Dendritic cell treated with granulocyte-macrophage colony-stimulating factor and Interleukin-4, amounts not matched to agents 40 ng/mL and 50 ng/mL, for 4 days (primary cell): ENCODE measurements around the gene MTREX.

ENCODE experiments used
- H3K27ac Mint-ChIP-seq: one replicate; pipeline ENCODE4 v1.8.0; 2022; ENCODE audit warnings: mild to moderate bottlenecking, mixed read lengths
- H3K27me3 Mint-ChIP-seq: one replicate; pipeline ENCODE4 v1.8.0; 2022; ENCODE audit warnings: mild to moderate bottlenecking, mixed read lengths
- H3K36me3 Mint-ChIP-seq: one replicate; pipeline ENCODE4 v1.8.0; 2022; ENCODE audit warnings: low read depth, mixed read lengths
- H3K4me1 Mint-ChIP-seq: one replicate; pipeline ENCODE4 v1.8.0; 2022; ENCODE audit warnings: low read depth, mixed read lengths
- H3K4me3 Mint-ChIP-seq: one replicate; pipeline ENCODE4 v1.8.0; 2022; ENCODE audit warnings: mild to moderate bottlenecking, moderate library complexity, mixed read lengths
- H3K9me3 Mint-ChIP-seq: one replicate; pipeline ENCODE4 v1.8.0; 2022; ENCODE audit warnings: mixed read lengths
- intact Hi-C: fragments of 100-400 bp; cut with micrococcal nuclease; formaldehyde crosslinking; loops from one replicate; pipeline ENCODE4 v1.15.0; 2022

The MTREX gene

DNA sequence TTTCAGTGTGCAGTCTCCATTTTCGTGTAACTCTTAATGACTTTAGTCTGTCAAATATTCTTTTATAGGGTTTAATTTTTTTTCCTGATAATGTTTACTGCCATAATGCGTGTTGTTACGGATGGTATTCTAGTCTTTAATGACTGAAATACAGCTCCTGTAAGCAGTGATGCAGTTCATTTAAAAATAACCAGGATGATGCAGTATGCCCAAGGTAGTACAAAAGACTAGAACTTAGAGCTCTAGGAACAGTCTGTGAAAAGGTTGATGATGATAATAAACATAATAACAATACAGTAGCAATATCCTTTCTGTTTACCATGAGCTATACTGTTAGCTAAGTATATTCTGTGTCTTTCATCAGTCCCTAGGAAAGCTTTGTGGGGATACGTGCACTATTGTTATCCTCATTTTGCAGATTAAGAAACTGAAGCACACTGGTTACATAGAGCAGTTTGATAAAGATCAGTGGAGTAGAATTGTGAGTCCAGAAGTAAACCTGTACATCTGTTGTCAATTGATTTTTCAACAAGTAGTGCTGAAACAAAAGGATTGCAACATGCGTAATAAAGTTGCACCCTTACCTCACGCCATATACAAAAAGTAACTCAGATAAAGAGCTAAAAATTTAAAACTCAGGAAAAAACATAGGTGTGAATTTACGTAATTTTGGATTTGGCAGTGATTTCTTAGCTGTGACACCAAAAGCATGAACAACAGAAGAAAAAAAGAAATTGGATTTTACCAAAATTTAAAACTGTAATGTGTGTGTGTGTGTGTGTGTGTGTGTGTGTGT lies 64.5 kb downstream of the MTREX start:
- Mint-ChIP-seq H3K27me3 (no peaks in the 10 kb centered on the region), H3K4me1 (peaks cover 5% of the 10 kb centered on the region), H3K9me3 (no peaks in the 10 kb centered on the region), H3K36me3 (peaks cover 74% of the 10 kb centered on the region), H3K4me3 (no peak overlapping the region), H3K27ac (no peak overlapping the region)
- intact Hi-C loops: no loop called here

DNA sequence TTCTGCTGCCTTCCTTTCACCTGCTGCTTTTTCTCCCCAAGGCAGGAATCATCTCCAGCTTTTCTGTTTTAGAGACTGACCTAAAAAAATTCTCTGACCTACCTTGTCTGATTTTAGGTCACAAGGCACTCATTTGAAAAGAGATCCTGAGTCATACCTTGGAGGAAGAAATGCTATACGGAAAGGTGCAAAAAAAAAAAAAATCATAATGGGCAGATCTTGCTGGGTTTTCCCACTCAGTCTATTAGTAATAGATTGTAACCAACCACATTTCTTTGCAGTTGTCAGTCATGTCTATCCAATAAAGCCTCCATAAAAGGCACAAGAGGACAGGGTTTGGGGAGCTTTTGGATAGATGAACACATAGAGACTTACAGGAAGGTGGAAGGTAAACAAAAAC lies 70.0 kb downstream of the MTREX start:
- Mint-ChIP-seq H3K4me1 (no peaks in the 10 kb centered on the region), H3K4me3 (no peak overlapping the region), H3K27me3 (no peaks in the 10 kb centered on the region), H3K36me3 (peaks cover 82% of the 10 kb centered on the region), H3K9me3 (no peaks in the 10 kb centered on the region), H3K27ac (no peak overlapping the region)
- intact Hi-C loops: no loop called here

DNA sequence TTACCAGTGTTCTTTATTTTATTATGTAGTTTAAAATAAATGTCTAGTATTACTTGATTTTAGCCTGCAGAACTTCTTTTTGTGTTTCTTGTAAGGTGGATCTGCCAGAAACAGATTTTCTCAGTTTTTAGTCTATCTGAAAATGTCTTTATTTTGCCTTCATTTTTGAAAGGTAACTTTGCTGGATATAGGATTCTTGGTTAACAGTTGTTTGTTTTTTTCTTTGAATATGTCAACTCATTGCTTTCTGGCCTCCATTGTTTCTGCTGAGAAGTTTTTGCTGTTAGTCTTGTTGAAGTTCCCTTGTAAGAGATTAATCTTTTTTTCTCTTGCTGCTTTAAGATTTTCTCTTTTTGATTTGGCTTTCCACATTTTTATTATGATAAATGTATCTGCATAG lies 75.5 kb downstream of the MTREX start:
- H3K4me1 Mint-ChIP-seq: no peaks in the 10 kb centered on the region
- peaks cover 9% of the 10 kb centered on the region for H3K9me3 Mint-ChIP-seq
- H3K27ac Mint-ChIP-seq: no peak overlapping the region
- H3K27me3 Mint-ChIP-seq: no peaks in the 10 kb centered on the region
- no peak overlapping the region for H3K4me3 Mint-ChIP-seq
- H3K36me3 Mint-ChIP-seq: peaks cover 74% of the 10 kb centered on the region
- intact Hi-C loops: loop anchor here (10.0 kb wide), 1 partner anchor 118 kb away; no protein-coding TSS in a partner anchor

DNA sequence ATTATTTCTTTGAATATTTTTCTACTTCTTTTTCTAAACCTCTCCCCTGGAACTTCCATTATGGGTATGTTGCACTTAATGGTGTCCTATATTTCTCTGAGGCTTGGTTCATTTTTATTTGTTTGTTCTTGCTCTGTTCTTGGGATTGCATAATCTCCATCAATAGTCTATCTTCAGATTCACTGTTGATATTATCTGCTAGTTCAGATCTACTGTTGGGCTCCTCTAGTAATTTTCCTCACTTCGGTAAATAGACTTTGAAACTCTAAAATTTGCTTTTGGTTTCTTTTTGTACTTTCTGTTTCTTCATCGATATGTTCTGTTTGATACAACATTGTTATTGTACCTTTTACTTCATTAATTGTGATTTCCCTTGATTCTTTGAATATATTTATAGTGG lies 76.3 kb downstream of the MTREX start:
- H3K36me3 Mint-ChIP-seq: peaks cover 71% of the 10 kb centered on the region
- H3K4me1 Mint-ChIP-seq: no peaks in the 10 kb centered on the region
- no peaks in the 10 kb centered on the region for H3K27me3 Mint-ChIP-seq
- H3K4me3 Mint-ChIP-seq: no peak overlapping the region
- no peak overlapping the region for H3K27ac Mint-ChIP-seq
- peaks cover 9% of the 10 kb centered on the region for H3K9me3 Mint-ChIP-seq
- intact Hi-C loops: loop anchor here (10.0 kb wide), 1 partner anchor 119 kb away; no protein-coding TSS in a partner anchor

- H3K4me3 Mint-ChIP-seq: no peak overlapping the region
- H3K27me3 Mint-ChIP-seq: no peaks in the 10 kb centered on the region
- peaks cover 9% of the 10 kb centered on the region for H3K9me3 Mint-ChIP-seq
- H3K27ac Mint-ChIP-seq: no peak overlapping the region
- peaks cover 71% of the 10 kb centered on the region for H3K36me3 Mint-ChIP-seq
- intact Hi-C loops: loop anchor here (10.0 kb wide), 1 partner anchor 120 kb away; no protein-coding TSS in a partner anchor
- H3K4me1 Mint-ChIP-seq: no peaks in the 10 kb centered on the region
Measured at GRCh38 chr5:55385227-55385626, 77.4 kb downstream of the MTREX start.

DNA sequence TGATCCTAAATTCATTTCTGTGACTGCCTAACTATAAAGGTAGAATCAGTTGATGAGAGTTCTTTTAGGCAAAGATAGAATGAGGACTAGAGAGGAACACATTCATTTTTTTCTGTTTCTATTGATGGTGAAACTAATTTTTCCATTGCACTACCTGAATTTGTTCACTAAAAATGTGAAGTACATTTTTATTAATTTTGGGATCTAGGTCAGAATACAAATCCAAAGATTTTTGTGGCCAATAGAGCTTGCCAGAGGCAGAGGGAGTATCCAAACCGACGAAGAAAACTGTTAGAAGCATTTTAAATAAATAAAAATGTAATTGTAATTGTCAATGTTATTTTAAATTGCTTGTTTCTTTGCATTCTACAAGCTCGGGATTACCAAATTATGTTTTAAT lies 78.1 kb downstream of the MTREX start:
- Mint-ChIP-seq H3K4me1 (no peaks in the 10 kb centered on the region), H3K4me3 (no peak overlapping the region), H3K27me3 (no peaks in the 10 kb centered on the region), H3K27ac (no peak overlapping the region), H3K36me3 (peaks cover 71% of the 10 kb centered on the region), H3K9me3 (peaks cover 9% of the 10 kb centered on the region)
- intact Hi-C loops: loop anchor here (10.0 kb wide), 1 partner anchor 121 kb away; no protein-coding TSS in a partner anchor

DNA sequence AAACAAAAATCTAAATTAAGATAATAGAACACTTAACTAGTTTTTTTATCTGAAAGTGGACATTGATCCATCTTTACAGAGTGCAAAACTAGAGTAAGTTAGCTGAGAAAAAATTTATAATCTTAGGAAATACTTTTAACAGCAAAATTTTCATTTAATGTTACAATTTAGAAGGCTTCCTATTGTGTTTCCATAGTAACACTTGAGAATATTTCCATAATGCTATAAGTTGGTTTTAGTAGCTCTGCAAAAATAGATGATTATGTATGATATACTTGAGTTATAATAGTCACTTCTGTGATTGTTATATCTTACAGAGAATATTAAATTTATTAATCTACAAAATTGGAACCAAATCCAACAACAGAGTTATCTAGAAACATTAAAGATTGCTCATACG lies 78.6 kb downstream of the MTREX start:
- Mint-ChIP-seq H3K9me3 (peaks cover 10% of the 10 kb centered on the region), H3K27ac (no peak overlapping the region), H3K27me3 (no peaks in the 10 kb centered on the region), H3K4me3 (no peak overlapping the region), H3K36me3 (peaks cover 71% of the 10 kb centered on the region), H3K4me1 (no peaks in the 10 kb centered on the region)
- intact Hi-C loops: loop anchor here (10.0 kb wide), 1 partner anchor 122 kb away; no protein-coding TSS in a partner anchor

- Mint-ChIP-seq H3K27ac (no peak overlapping the region), H3K4me3 (no peak overlapping the region), H3K36me3 (peaks cover 71% of the 10 kb centered on the region), H3K4me1 (no peaks in the 10 kb centered on the region), H3K27me3 (no peaks in the 10 kb centered on the region), H3K9me3 (peaks cover 18% of the 10 kb centered on the region)
- intact Hi-C loops: loop anchor here (10.0 kb wide), 1 partner anchor 123 kb away; no protein-coding TSS in a partner anchor
Measured at GRCh38 chr5:55387865-55388264, 80.1 kb downstream of the MTREX start.

GRCh38 chr5:55391707-55392106 lies 83.9 kb downstream of the MTREX start:
- Mint-ChIP-seq H3K9me3 (peaks cover 9% of the 10 kb centered on the region), H3K27ac (no peak overlapping the region), H3K4me1 (no peaks in the 10 kb centered on the region), H3K27me3 (no peaks in the 10 kb centered on the region), H3K4me3 (no peak overlapping the region), H3K36me3 (peaks cover 70% of the 10 kb centered on the region)
- intact Hi-C loops: no loop called here

GRCh38 chr5:55392669-55393068 lies 84.9 kb downstream of the MTREX start:
- peaks cover 73% of the 10 kb centered on the region for H3K36me3 Mint-ChIP-seq

GRCh38 chr5:55393501-55394175 lies 85.8 kb downstream of the MTREX start:
- H3K27me3 Mint-ChIP-seq: no peaks in the 10 kb centered on the region
- H3K27ac Mint-ChIP-seq: no peak overlapping the region
- H3K36me3 Mint-ChIP-seq: peaks cover 76% of the 10 kb centered on the region
- no peaks in the 10 kb centered on the region for H3K4me1 Mint-ChIP-seq
- intact Hi-C loops: no loop called here
- peaks cover 9% of the 10 kb centered on the region for H3K9me3 Mint-ChIP-seq
- no peak overlapping the region for H3K4me3 Mint-ChIP-seq

More at GRCh38 chr5:55392669-55393068, 84.9 kb downstream of the MTREX start:
- Mint-ChIP-seq H3K4me1 (no peaks in the 10 kb centered on the region), H3K9me3 (peaks cover 9% of the 10 kb centered on the region), H3K27me3 (no peaks in the 10 kb centered on the region), H3K27ac (no peak overlapping the region), H3K4me3 (no peak overlapping the region)
- intact Hi-C loops: no loop called here

GRCh38 chr5:55402199-55402598 lies 94.4 kb downstream of the MTREX start:
- H3K27ac Mint-ChIP-seq: no peak overlapping the region
- H3K36me3 Mint-ChIP-seq: peaks cover 73% of the 10 kb centered on the region

DNA sequence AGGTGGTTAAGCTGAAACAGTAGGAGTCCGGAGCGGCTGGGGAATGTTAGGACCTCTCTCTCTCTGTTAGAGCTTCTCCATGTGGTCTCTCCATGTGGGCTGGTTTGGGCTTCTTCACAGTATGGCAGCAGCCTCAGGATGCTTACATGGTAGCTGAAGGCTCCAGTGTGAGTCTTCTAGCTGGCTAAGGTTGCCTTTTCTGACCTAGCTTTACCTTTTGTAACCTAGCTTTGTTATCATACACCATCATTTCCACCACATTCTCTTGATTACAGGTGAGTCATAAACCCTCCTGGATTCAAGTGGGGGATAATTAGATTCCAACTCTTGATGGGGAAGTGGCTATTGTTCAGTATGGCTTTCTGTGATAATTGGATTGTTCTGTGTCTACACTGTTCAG lies 98.5 kb downstream of the MTREX start:
- intact Hi-C loops: no loop called here
- Mint-ChIP-seq H3K4me1 (peaks cover 11% of the 10 kb centered on the region), H3K9me3 (no peaks in the 10 kb centered on the region), H3K4me3 (no peak overlapping the region), H3K27ac (no peak overlapping the region), H3K36me3 (peaks cover 61% of the 10 kb centered on the region), H3K27me3 (no peaks in the 10 kb centered on the region)

More at GRCh38 chr5:55402199-55402598, 94.4 kb downstream of the MTREX start:
- Mint-ChIP-seq H3K9me3 (no peaks in the 10 kb centered on the region), H3K27me3 (no peaks in the 10 kb centered on the region), H3K4me3 (no peak overlapping the region), H3K4me1 (no peaks in the 10 kb centered on the region)
- intact Hi-C loops: no loop called here

- peaks cover 54% of the 10 kb centered on the region for H3K36me3 Mint-ChIP-seq
- peaks cover 17% of the 10 kb centered on the region for H3K4me1 Mint-ChIP-seq
- H3K9me3 Mint-ChIP-seq: no peaks in the 10 kb centered on the region
Measured at GRCh38 chr5:55407059-55407684, 99.4 kb downstream of the MTREX start.

More at GRCh38 chr5:55407059-55407684, 99.4 kb downstream of the MTREX start:
- no peaks in the 10 kb centered on the region for H3K27me3 Mint-ChIP-seq
- no peak overlapping the region for H3K27ac Mint-ChIP-seq
- intact Hi-C loops: loop anchor here (1.0 kb wide), 1 partner anchor 284 kb away; no protein-coding TSS in a partner anchor
- H3K4me3 Mint-ChIP-seq: no peak overlapping the region
